NCI-H2081 treated with DMSO at 0.1 percent for 48 hours (cell line): ENCODE measurements around the gene MUSK.
"Not testable (repeated sequence)": the region's sequence is repeated elsewhere in the genome, so short reads cannot be mapped to it uniquely, and the experiment has no call there.

Experiments used
- DNase-seq: peaks from one replicate; lab custom pipeline; 2025; lab: John Stamatoyannopoulos, UW

Gene MUSK

DNA sequence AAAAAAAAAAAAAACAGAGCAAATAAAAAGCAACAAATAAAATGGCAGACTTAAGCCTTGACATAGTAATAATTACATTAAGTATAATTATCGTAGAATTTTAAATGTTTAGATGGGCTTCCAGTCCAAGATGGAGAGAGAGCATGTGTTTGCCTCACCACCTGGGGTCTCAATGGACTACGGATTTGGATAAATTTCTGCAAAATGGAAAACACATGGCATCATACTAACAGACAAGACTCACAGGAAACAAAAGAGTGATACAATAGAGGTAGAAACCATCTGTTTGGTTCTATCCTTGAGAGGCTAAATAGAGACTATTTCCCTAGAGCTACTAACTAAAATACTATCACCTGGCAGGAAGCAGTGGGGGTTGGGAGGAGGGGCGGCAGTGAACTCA, 144.3 kb downstream of the MUSK start:
- DNase-seq = no peak

DNA sequence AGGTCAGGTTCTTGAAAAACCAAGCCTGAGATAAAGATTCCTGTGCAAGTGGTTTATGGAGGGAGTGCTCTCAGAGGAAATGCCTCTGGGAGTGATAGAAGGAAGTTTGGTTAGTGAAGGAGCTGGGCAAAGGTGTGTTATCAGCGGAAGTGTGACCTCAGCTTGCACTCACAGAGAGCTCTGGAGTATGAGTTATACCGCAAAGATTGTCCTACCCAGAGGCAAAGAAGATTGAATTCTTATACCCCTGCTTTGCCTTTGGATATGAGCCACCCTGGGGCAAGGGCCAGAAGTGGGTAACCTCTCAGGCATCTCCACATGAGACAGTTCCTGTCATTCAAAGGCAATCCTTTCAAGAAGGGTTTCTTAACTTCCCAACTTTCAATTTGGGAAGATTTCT, 145.6 kb downstream of the MUSK start:
- no peak for DNase-seq

- DNase-seq = no peak
Measured at GRCh38 chr9:110815361-110815760, 146.8 kb downstream of the MUSK start.

GRCh38 chr9:110820381-110820780, 151.8 kb downstream of the MUSK start:
- DNase-seq = no peak

- no peak for DNase-seq
Measured at GRCh38 chr9:110821064-110821463, 152.5 kb downstream of the MUSK start.

DNA sequence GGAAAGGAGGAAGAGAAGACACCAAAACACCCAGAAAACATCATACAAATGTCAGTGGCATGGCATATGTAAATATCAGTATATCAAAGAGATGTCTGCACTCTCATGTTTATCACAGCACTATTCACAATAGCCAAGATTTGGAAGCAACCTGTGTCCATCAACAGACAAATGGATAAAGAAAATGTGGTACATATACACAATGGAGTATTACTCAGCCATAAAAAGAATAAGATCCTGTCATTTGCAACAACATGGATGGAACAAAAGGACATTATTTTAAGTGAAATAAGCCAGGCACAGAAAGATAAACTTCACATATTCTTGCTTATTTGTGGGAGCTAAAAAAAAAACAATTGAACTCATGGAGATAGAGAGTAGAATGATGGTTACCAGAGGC, 156.5 kb downstream of the MUSK start:
- DNase-seq = not testable (repeated sequence)

GRCh38 chr9:110825950-110826349, 157.4 kb downstream of the MUSK start:
- DNase-seq = no peak

DNA sequence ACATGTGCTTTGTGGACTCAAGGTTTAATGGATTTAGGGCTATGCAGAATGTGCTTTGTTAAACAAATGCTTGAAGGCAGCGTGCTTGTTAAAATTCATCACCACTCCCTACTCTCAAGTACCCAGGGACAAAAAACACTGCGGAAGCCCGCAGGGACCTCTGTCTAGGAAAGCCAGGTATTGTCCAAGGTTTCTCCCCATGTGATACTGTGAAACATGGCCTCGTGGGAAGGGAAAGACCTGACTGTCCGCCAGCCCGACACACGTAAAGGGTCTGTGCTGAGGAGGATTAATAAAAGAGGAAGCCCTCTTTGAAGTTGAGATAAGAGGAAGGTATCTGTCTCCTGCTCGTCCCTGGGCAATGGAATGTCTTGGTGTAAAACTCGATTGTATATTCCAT, 157.8 kb downstream of the MUSK start:
- DNase-seq = not testable (repeated sequence)

DNA sequence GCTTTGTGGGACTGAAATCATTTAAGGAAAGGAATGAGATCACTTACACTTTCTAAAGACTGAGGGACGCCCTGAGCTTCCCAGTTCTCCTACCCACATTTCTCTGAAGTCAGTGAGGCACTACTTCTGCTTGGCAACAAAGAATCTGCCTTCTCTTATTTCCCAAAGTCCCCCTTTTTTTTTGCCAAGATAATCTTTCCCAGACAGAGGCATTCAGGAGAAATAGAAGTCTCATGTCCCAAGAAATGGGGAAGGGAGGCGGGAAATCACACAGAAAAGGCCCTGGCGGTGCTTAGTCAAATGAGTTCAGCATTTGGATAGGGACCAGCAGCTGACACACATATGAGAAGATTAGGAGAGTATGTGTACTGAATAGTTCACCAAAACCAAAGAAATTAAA, 159.7 kb downstream of the MUSK start:
- DNase-seq = no peak

DNA sequence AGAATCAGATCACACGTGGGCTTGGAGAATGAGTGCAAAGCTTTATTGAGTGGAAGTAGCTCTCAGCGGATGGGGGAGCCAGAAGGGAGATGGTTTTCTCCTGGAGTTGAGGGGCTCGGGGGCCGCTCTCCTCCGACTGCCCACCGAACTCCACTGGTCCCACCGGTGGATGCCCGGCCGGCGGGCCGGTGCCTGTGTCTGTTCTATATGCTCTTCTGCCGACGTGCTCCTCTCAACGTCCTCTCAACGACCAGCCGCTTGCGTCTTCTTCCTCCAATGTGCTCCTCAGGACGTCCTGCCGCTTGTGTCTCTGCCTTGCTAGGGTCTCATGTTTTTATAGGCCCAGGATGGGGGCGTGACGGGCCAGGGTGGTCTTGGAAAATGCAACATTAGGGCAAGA, 161.9 kb downstream of the MUSK start:
- no peak for DNase-seq

DNA sequence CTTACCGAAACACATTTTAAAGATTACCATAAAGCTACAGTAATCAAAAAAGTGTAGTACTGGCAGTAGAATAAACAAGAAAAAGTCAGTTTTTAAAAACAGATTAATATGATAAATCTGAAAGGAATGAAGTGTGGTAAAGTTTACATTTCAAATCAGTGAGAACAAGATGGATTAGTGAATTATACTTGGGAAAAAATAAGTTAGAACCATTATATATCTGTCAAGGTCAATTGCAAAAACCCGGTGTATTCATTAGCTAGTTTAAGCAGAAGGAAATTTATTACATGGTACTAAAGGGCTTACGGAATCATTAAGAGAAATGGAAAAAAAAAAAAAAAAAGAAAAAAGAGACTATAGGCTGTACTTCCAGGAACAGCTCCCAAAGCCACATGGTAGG, 164.3 kb downstream of the MUSK start:
- DNase-seq = no peak

DNA sequence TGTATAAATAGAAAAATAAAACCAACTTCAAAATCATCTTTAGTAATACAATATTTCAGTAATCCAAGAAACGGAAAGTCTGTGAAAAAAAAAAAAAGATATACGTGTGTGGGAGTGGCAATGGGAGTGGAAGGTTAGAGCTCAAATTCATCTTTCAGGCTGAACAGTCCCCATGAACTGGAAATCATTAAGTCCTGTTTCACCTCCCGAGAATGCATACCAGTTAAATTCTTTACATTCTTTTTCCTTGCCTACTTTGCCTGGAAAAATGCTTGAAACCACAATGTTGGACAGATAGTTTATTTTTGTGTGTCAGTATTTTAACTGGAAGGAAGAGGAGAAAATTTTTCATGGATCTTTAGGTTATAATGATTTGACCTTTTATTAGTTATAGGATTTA, 166.8 kb downstream of the MUSK start:
- no peak for DNase-seq

GRCh38 chr9:110835859-110836271, 167.3 kb downstream of the MUSK start:
- DNase-seq = no peak

GRCh38 chr9:110837401-110838005, 168.9 kb downstream of the MUSK start:
- no peak for DNase-seq

DNA sequence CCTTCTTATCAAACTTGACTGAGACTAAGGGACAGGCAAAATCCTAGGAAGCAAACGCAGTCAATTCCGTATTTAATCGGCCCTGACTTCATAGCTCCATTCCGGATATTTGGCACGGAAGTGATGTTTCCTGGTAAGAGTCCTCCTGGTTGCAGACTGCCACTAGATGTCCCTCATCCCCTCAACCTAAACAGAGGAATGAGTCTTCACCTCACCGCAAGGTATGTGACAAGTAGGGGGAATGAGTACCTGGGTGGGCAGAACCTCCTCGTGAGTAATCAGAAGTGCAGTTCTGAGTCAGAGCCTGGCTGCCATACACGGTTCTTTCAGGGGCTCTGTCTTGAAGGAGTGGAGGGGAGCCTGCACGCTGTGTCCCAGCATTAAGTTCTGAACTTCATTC, 173.6 kb downstream of the MUSK start:
- no peak for DNase-seq

DNA sequence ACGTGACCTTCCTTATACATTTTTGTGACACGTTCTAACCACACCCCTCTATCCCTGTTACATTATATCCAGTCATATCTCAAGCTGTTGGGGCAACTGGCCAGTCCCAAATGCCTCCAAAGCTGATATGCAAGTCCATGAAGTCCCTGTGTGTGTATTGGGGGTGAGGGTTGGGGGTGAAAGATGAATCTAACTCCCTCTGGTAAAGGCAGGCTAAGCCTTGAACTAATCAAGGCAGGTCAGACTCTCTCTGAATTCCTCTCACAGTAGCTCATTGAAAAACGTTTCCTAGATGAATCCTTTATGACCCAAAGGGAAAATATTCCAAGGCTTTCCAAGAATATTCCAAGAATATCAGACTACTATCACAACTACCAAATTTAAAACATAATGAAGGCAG, 174.4 kb downstream of the MUSK start:
- no peak for DNase-seq

DNA sequence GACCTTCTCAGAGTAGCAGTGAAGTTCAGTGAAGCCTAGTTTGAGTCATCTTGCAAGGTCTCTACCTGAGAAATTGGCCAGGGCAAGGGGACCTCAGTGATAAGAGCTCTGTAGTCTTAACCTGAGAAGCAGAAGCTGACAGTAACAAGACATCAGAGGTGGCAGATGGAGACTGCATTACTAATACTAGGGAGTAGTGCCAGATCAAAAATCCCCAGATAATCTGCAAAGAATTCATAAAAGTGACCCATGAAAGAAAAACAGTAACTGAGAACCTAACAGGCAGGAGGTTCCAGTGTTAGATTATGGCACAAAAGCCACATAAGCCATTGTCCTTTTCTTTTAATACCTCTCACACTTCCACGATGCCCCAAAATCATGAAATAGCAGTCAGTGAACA, 175.5 kb downstream of the MUSK start:
- DNase-seq = no peak

DNA sequence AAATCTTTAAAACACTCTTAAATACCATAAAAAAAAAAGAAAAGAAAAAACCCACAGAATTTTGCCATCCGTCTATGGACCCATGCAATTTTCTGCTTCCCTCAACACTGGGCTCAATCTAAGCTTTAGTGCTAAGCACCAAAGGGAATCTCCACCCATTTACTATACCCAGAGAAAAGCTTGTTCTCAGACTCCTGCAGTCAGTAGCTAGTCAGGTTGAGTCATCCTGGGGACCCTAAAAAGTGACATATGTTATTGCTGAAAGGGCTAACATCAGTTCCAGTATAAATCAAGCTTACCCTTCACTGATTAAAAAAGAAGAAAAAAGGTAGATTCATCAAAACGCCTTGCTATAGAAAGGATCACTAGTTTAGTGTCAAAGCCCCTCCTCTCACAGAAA, 177.6 kb downstream of the MUSK start:
- no peak for DNase-seq

GRCh38 chr9:110847671-110848070, 179.1 kb downstream of the MUSK start:
- DNase-seq = no peak

DNA sequence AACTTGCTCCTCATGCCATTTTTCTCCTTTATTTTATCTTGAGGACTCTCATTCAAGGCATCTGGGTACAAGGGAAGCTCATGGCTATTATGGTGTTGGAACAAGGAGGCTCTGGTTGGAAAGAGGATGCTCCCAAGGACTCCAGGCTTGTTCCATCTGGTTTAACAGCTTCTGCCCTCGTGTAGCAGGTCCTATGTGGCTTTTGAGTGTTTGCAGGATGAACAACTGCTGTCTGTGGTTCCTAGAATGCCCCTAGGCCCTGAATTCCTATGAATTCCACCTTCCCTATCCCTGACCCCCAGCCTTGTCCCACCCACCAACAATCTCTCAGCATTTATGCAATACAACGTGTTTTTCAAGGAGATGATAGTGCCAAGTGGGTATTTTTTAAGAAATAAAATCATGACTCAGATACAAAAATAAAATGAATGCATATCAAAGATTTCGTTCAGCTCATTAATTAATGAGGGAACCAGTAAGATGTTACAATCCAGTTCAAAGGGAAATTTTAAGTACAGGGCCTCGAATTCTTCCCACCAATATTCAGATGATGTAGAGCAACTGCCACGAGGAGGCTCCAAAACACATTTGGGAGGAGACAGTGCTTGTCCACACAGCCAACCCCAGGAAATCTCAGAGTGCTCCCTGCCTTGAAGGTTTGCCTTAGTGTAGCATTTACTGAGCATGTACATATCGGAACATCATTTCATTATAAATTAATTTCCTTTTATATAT, 182.0 kb downstream of the MUSK start:
- DNase-seq = no peak
